Pancreas (tissue), 10 donors: ENCODE results near the gene JAKMIP3. TPM values are rescaled to one million over a fixed set of nuclear protein-coding genes. Genes with fewer than 3 reads are reported as not detected.

Experiments used
- ATAC-seq, 4 donors: fragments of 200-7000 bp; cut with Tn5 transposase; one replicate each; pipeline versions ENCODE4 v1.8.0 to v1.9.1; 2020; ENCODE audit warnings: mild to moderate bottlenecking in 4 of 4, moderate library complexity in 4 of 4
- DNase-seq, 6 donors: peaks; one replicate each; pipeline ENCODE4 v3.0.0-alpha.2; 2020
- FAIRE-seq: peaks from 2 replicates; lab custom pipeline; 2012; peaks lifted over from hg19 to GRCh38; lab: Jason Lieb, UNC
- H3K27ac ChIP-seq, 4 donors: fragments of 200-600 bp; sonication (generic); 1 replicate in 3 of 4; 2 replicates in 1 of 4; pipeline versions ENCODE4 v1.5.0 to v1.8.0; 2020
- H3K27me3 ChIP-seq, 4 donors: fragments of 200-600 bp; one replicate each; pipeline ENCODE4 v1.8.0; 2021
- H3K36me3 ChIP-seq, 3 donors: fragments of 200-600 bp; sonication (generic) in 1 of 3; one replicate each; pipeline versions ENCODE4 v1.5.0 to v1.8.0; 2020 to 2021
- H3K4me1 ChIP-seq, 3 donors: fragments of 200-600 bp; one replicate each; pipeline ENCODE4 v1.8.0; 2021
- H3K4me3 ChIP-seq, 4 donors: fragments of 200-600 bp; sonication (generic) in 2 of 4; one replicate each; pipeline versions ENCODE4 v1.5.0 to v1.8.0; 2020 to 2021
- H3K9me3 ChIP-seq, 4 donors: fragments of 200-600 bp; one replicate each; pipeline ENCODE4 v1.8.0; 2021
- CTCF ChIP-seq, 4 donors: fragments of 200-600 bp; sonication (generic) in 3 of 4; IDR thresholded peaks; one replicate each; pipeline versions ENCODE4 v1.5.0 to v1.8.0; 2021; ENCODE audit warnings: antibody characterized with exemption in 4 of 4
- WGBS, 2 donors: extraction: QIAGEN DNeasy Blood & Tissue Kit; methylation state at CpG; one replicate each; pipeline ENCODE4 v1.1.7; 2013; 5-methylcytosine and 5-hydroxymethylcytosine counted together
- intact Hi-C, 3 donors: fragments of 100-400 bp; cut with DNase I; formaldehyde crosslinking; loops; one replicate each; pipeline versions ENCODE4 v1.11.1 to v1.14.2; 2022
- polyA plus RNA-seq, 2 donors: library from polyadenylated mRNA; stranded (reverse); fragments of 200-250 nt; gene quantifications; one replicate each; pipeline ENCODE4 v1.2.3, GENCODE V29; 2013
- total RNA-seq, 6 donors: library from RNA; stranded (reverse); fragmentation: NEBNext Ultra II Directional in 4 of 6; extraction: Animal tissue kit (Norgen Biotek cat#: 25700) in 4 of 6; gene quantifications; one replicate each; pipeline versions ENCODE4 v1.2.1 to v1.2.4, GENCODE V29; 2021 to 2023
- donor health status: healthy with polysubstance abuse.
- donor health status: DM: no; HTN: no; CAD: no; lungs with moderate emphysema.
- donor health status: DM: no; HTN: no; CAD: no.
- donor health status: control.
- donor health status: control.
- donor health status: Bipolar disorder and iron deficiency.
- donor health status: DM: yes; HTN: yes; CAD: no.
- donor health status: DM: no; HTN: no; CAD: no.
- donor health status: DM: no; HTN: no; CAD: no.
- donor health status: DM: yes; HTN: yes; CAD: no.

Gene JAKMIP3
- total and polyA plus RNA-seq, 8 donors: 0.19 to 1.4 (median 0.33) TPM

- TF ChIP-seq CTCF (IDR thresholded peaks at IDR 0.05): no peak
- DNase-seq (no peak), FAIRE-seq (no peak), ATAC-seq (no peak)
- 58 to 70% methylated on average over 3 of the region's 3 CpGs for WGBS, 2 donors
- Histone ChIP-seq H3K27me3 (peaks cover 0 to 5% (median 2%) of the 10 kb centered on the region in 4 donors), H3K9me3 (no peaks in the 10 kb centered on the region), H3K4me1 (peaks cover 0 to 3% (median 0%) of the 10 kb centered on the region in 3 donors), H3K27ac (no peak overlapping the region), H3K36me3 (no peaks in the 10 kb centered on the region), H3K4me3 (no peak overlapping the region)
- intact Hi-C loops: no loop called here
These were observed 38.2 kb upstream of the JAKMIP3 start for GRCh38 chr10:132027423-132027983.

GRCh38 chr10:132028706-132029105 is 37.0 kb upstream of the JAKMIP3 start:
- ATAC-seq (no peak), DNase-seq (no peak), FAIRE-seq (no peak)
- H3K36me3 ChIP-seq: no peaks in the 10 kb centered on the region
- 54 to 56% methylated on average over 6 of the region's 6 CpGs for WGBS, 2 donors
- H3K27me3 ChIP-seq: peaks cover 0 to 5% (median 5%) of the 10 kb centered on the region in 4 donors
- H3K4me3 ChIP-seq: no peak overlapping the region
- H3K27ac ChIP-seq: no peak overlapping the region
- TF ChIP-seq CTCF (IDR thresholded peaks at IDR 0.05): no peak
- H3K4me1 ChIP-seq: no peaks in the 10 kb centered on the region
- H3K9me3 ChIP-seq: no peaks in the 10 kb centered on the region
- intact Hi-C loops: no loop called here

GRCh38 chr10:132030898-132031463 is 34.8 kb upstream of the JAKMIP3 start:
- no peak overlapping the region for H3K27ac ChIP-seq
- no peak overlapping the region for H3K4me3 ChIP-seq
- 57 to 58% methylated on average over 12 of the region's 12 CpGs for WGBS, 2 donors
- no peaks in the 10 kb centered on the region for H3K36me3 ChIP-seq
- peaks cover 0 to 5% (median 0%) of the 10 kb centered on the region in 4 donors for H3K27me3 ChIP-seq
- FAIRE-seq: no peak
- no peak for ATAC-seq
- no peaks in the 10 kb centered on the region for H3K4me1 ChIP-seq
- DNase-seq: no peak
- no peak for TF ChIP-seq CTCF (IDR thresholded peaks at IDR 0.05)
- intact Hi-C loops: no loop called here
- no peaks in the 10 kb centered on the region for H3K9me3 ChIP-seq

- intact Hi-C loops: no loop called here
- DNase-seq (no peak), ATAC-seq (no peak), FAIRE-seq (no peak)
- no peak overlapping the region for H3K27ac ChIP-seq
- H3K36me3 ChIP-seq: no peaks in the 10 kb centered on the region
- no peaks in the 10 kb centered on the region for H3K4me1 ChIP-seq
- TF ChIP-seq CTCF (IDR thresholded peaks at IDR 0.05): no peak
- H3K4me3 ChIP-seq: no peak overlapping the region
- no peaks in the 10 kb centered on the region for H3K9me3 ChIP-seq
- WGBS, 2 donors: 71 to 81% methylated on average over 5 of the region's 5 CpGs
- peaks cover 0 to 5% (median 0%) of the 10 kb centered on the region in 4 donors for H3K27me3 ChIP-seq
These were observed 32.1 kb upstream of the JAKMIP3 start for GRCh38 chr10:132033632-132034031.

GRCh38 chr10:132035476-132035875 is 30.3 kb upstream of the JAKMIP3 start:
- no peak overlapping the region for H3K4me3 ChIP-seq
- ATAC-seq (no peak), DNase-seq (no peak), FAIRE-seq (no peak)
- 70 to 80% methylated on average over 8 of the region's 8 CpGs for WGBS, 2 donors
- H3K27me3 ChIP-seq: peaks cover 0 to 5% (median 0%) of the 10 kb centered on the region in 4 donors
- no peak overlapping the region for H3K27ac ChIP-seq
- no peaks in the 10 kb centered on the region for H3K4me1 ChIP-seq
- no peaks in the 10 kb centered on the region for H3K9me3 ChIP-seq
- H3K36me3 ChIP-seq: no peaks in the 10 kb centered on the region
- TF ChIP-seq CTCF (IDR thresholded peaks at IDR 0.05): no peak
- intact Hi-C loops: no loop called here
